H1 (cell line): ENCODE data around the gene CLDN15. TPM values are rescaled to one million over a fixed set of nuclear protein-coding genes. Genes with fewer than 3 reads are reported as not detected.
A peak's percentile ranks its signal among the peaks of the same experiment; 100 is the strongest.

ENCODE experiments used
- CTCF ChIA-PET: fragments of 300-600 bp; sonication (Branson Sonifier 250); formaldehyde crosslinking; loops from one replicate; lab custom pipeline; 2021; ENCODE audit not compliant: partially characterized antibody; lab: Charles Lee
- POLR2A ChIA-PET: fragments of 300-600 bp; sonication (Branson Sonifier 250); formaldehyde crosslinking; loops from one replicate; lab custom pipeline; 2021; ENCODE audit warnings: inconsistent platforms; ENCODE audit not compliant: partially characterized antibody; lab: Charles Lee
- DNase-seq, 2 experiments: peaks; one replicate each; pipeline versions ENCODE4 v3.0.0 to v3.0.0-alpha.2; 2010 to 2022; ENCODE audit warnings: low spot score in 2 of 2, low read depth in 1 of 2, mixed read lengths in 1 of 2
- FAIRE-seq: peaks from 2 replicates; lab custom pipeline; 2011; peaks lifted over from hg19 to GRCh38; lab: Jason Lieb, UNC
- H2AFZ ChIP-seq: 2 replicates; pipeline ENCODE4 v1.8.1; 2012; ENCODE audit warnings: low read length, inconsistent platforms
- H2AK5ac ChIP-seq: 2 replicates; pipeline ENCODE4 v1.6.1; 2013; ENCODE audit warnings: low read depth, low read length
- H2BK120ac ChIP-seq: replicated peaks from 2 replicates; pipeline ENCODE3; 2013; ENCODE audit warnings: low read depth, low read length, inconsistent platforms
- H2BK12ac ChIP-seq: 2 replicates; pipeline ENCODE4 v1.6.1; 2013; ENCODE audit warnings: low read depth, low read length
- H2BK15ac ChIP-seq: 2 replicates; pipeline ENCODE4 v1.6.1; 2013; ENCODE audit warnings: low read length
- H2BK20ac ChIP-seq: 2 replicates; pipeline ENCODE4 v1.6.1; 2013; ENCODE audit warnings: low read length
- H2BK5ac ChIP-seq: 2 replicates; pipeline ENCODE4 v1.6.1; 2013; ENCODE audit warnings: low read depth, low read length
- H3K14ac ChIP-seq: 2 replicates; pipeline ENCODE4 v1.6.1; 2013; ENCODE audit warnings: inconsistent platforms; ENCODE audit not compliant: insufficient read length
- H3K18ac ChIP-seq: 2 replicates; pipeline ENCODE4 v1.6.1; 2013; ENCODE audit warnings: low read length; ENCODE audit errors: extremely low read depth
- H3K23ac ChIP-seq: 2 replicates; pipeline ENCODE4 v1.6.1; 2013; ENCODE audit warnings: inconsistent platforms; ENCODE audit not compliant: insufficient read length
- H3K23me2 ChIP-seq: 2 replicates; pipeline ENCODE4 v1.6.1; 2013; ENCODE audit warnings: low read depth, low read length
- H3K27ac ChIP-seq: 2 replicates; pipeline ENCODE4 v1.6.1; 2011; ENCODE audit warnings: low read depth, low read length, inconsistent platforms
- H3K27me3 ChIP-seq, 4 experiments: replicated peaks in 1 of 4; 1 replicate in 1 of 4; 2 replicates in 3 of 4; pipeline versions ENCODE4 v1.6.1 to v1.8.1; 2011 to 2013; ENCODE audit warnings: low read length in 3 of 4, mild to moderate bottlenecking in 3 of 4, inconsistent platforms in 2 of 4, mixed read lengths in 2 of 4, moderate library complexity in 1 of 4; ENCODE audit not compliant: control insufficient read depth in 3 of 4, insufficient read depth in 3 of 4; ENCODE audit errors: extremely low read depth in 1 of 4
- H3K36me3 ChIP-seq, 4 experiments: 2 replicates each; pipeline versions ENCODE4 v1.6.1 to v1.8.1; 2011 to 2013; ENCODE audit warnings: mild to moderate bottlenecking in 4 of 4, low read length in 3 of 4, moderate library complexity in 2 of 4, control low read depth in 1 of 4, inconsistent platforms in 1 of 4; ENCODE audit not compliant: insufficient read depth in 4 of 4, control insufficient read depth in 2 of 4
- H3K4ac ChIP-seq: replicated peaks from 2 replicates; pipeline ENCODE3; 2013; ENCODE audit warnings: low read length, low read depth, mixed read lengths, inconsistent platforms; ENCODE audit not compliant: insufficient read length
- H3K4me1 ChIP-seq, 4 experiments: replicated peaks in 1 of 4; 1 replicate in 1 of 4; 2 replicates in 3 of 4; pipeline versions ENCODE4 v1.6.1 to v1.8.1; 2011 to 2013; ENCODE audit warnings: low read length in 3 of 4, inconsistent platforms in 2 of 4, mixed read lengths in 1 of 4; ENCODE audit not compliant: insufficient read depth in 4 of 4, control insufficient read depth in 3 of 4
- H3K4me2 ChIP-seq, 2 experiments: 2 replicates each; pipeline versions ENCODE4 v1.6.1 to v1.8.1; 2011 to 2013; ENCODE audit warnings: low read depth in 2 of 2, low read length in 2 of 2, control low read depth in 1 of 2, inconsistent platforms in 1 of 2, mild to moderate bottlenecking in 1 of 2; ENCODE audit not compliant: insufficient read depth in 1 of 2
- H3K4me3 ChIP-seq, 4 experiments: fragments of 200-600, 300-600 bp in 1 of 4; sonication (generic), shearing (Covaris generic), sonication (Bioruptor Twin) in 1 of 4; 2 replicates each; pipeline versions ENCODE4 v1.5.1 to v1.8.1; 2011 to 2016; ENCODE audit warnings: low read length in 4 of 4, low read depth in 3 of 4, control low read depth in 2 of 4, inconsistent platforms in 2 of 4, mild to moderate bottlenecking in 2 of 4, mixed read lengths in 1 of 4, moderate library complexity in 1 of 4; ENCODE audit not compliant: insufficient read depth in 2 of 4; ENCODE audit errors: extremely low read depth in 1 of 4
- H3K56ac ChIP-seq: replicated peaks from 2 replicates; pipeline ENCODE3; 2013; ENCODE audit warnings: low read depth, mild to moderate bottlenecking, mixed read lengths, low read length, inconsistent platforms; ENCODE audit not compliant: insufficient read length
- H3K79me1 ChIP-seq: 2 replicates; pipeline ENCODE4 v1.6.1; 2013; ENCODE audit warnings: low read depth, low read length, control low read depth
- H3K79me2 ChIP-seq, 2 experiments: 2 replicates each; pipeline versions ENCODE4 v1.6.1 to v1.8.1; 2012 to 2013; ENCODE audit warnings: low read length in 2 of 2, mild to moderate bottlenecking in 2 of 2, inconsistent platforms in 1 of 2; ENCODE audit not compliant: insufficient read depth in 2 of 2, control insufficient read depth in 1 of 2
- H3K9ac ChIP-seq, 4 experiments: replicated peaks in 1 of 4; 1 replicate in 1 of 4; 2 replicates in 3 of 4; pipeline versions ENCODE4 v1.6.1 to v1.8.1; 2011 to 2013; ENCODE audit warnings: low read depth in 3 of 4, low read length in 3 of 4, control low read depth in 2 of 4, mild to moderate bottlenecking in 2 of 4, moderate library complexity in 2 of 4, inconsistent platforms in 1 of 4; ENCODE audit errors: extremely low read depth in 1 of 4
- H3K9me3 ChIP-seq, 2 experiments: 2 replicates each; pipeline versions ENCODE4 v1.6.1 to v1.8.1; 2012 to 2013; ENCODE audit warnings: mild to moderate bottlenecking in 2 of 2, moderate library complexity in 2 of 2, control low read depth in 1 of 2, inconsistent platforms in 1 of 2, low read depth in 1 of 2, low read length in 1 of 2, mixed read lengths in 1 of 2; ENCODE audit not compliant: insufficient read depth in 2 of 2
- H4K20me1 ChIP-seq, 2 experiments: replicated peaks in 1 of 2; 2 replicates each; pipeline versions ENCODE3 to v1.8.1; 2011 to 2013; ENCODE audit warnings: inconsistent platforms in 2 of 2, low read length in 2 of 2, mild to moderate bottlenecking in 1 of 2; ENCODE audit not compliant: insufficient read depth in 2 of 2, control insufficient read depth in 1 of 2
- H4K5ac ChIP-seq: 2 replicates; pipeline ENCODE4 v1.6.1; 2013; ENCODE audit warnings: low read length, low read depth, mixed read lengths, inconsistent platforms; ENCODE audit not compliant: insufficient read length
- H4K8ac ChIP-seq: 2 replicates; pipeline ENCODE4 v1.8.0; 2013; ENCODE audit warnings: mild to moderate bottlenecking, moderate library complexity, low read length, inconsistent platforms; ENCODE audit not compliant: insufficient read depth; ENCODE audit errors: extremely low read depth
- H4K91ac ChIP-seq: replicated peaks from 2 replicates; pipeline ENCODE3; 2013; ENCODE audit warnings: low read length, mixed read lengths, inconsistent platforms; ENCODE audit not compliant: insufficient read length
- CBX5 ChIP-seq: fragments of 300-800, 300-1000 bp; sonication (generic); IDR thresholded peaks from 2 replicates; pipeline ENCODE4 v1.7.1; 2016; ENCODE audit warnings: antibody characterized with exemption, low read length, low read depth
- CEBPB ChIP-seq: IDR thresholded peaks from 2 replicates; pipeline ENCODE4 v1.6.1; 2012; ENCODE audit warnings: low read depth, low read length
- EZH2 ChIP-seq: fragments of 200-600 bp; sonication (generic); IDR thresholded peaks from 2 replicates; pipeline ENCODE4 v1.7.1; 2012; ENCODE audit warnings: low read depth, mild to moderate bottlenecking, moderate library complexity, low read length, inconsistent platforms; ENCODE audit not compliant: severe bottlenecking
- FOSL1 ChIP-seq: IDR thresholded peaks from 2 replicates; pipeline ENCODE4 v1.6.1; 2011; ENCODE audit warnings: mild to moderate bottlenecking, low read depth, low read length, moderate library complexity; ENCODE audit not compliant: insufficient read depth
- JUND ChIP-seq: IDR thresholded peaks from 2 replicates; pipeline ENCODE4 v1.6.1; 2011; ENCODE audit warnings: mild to moderate bottlenecking, improper control_type of control experiment, low read length
- MAX ChIP-seq: IDR thresholded peaks from 2 replicates; pipeline ENCODE4 v1.6.1; 2012; ENCODE audit warnings: inconsistent platforms
- SIX5 ChIP-seq: IDR thresholded peaks from 2 replicates; pipeline ENCODE4 v1.6.1; 2011; ENCODE audit warnings: mild to moderate bottlenecking, low read depth, low read length
- TAF1 ChIP-seq: IDR thresholded peaks from 2 replicates; pipeline ENCODE4 v1.6.1; 2011; ENCODE audit warnings: mild to moderate bottlenecking, low read depth, low read length
- TAF7 ChIP-seq: optimal IDR thresholded peaks from 2 replicates; pipeline ENCODE3; 2011; ENCODE audit warnings: low read depth, mild to moderate bottlenecking, inconsistent platforms, low read length, moderate library complexity, borderline replicate concordance
- TCF12 ChIP-seq: IDR thresholded peaks from 2 replicates; pipeline ENCODE4 v1.6.1; 2011; ENCODE audit warnings: low read depth, mild to moderate bottlenecking, low read length
- WGBS, 2 experiments: shearing (Covaris generic) in 1 of 2; methylation state at CpG; one replicate each; pipeline versions ENCODE4 v1.1.6 to v1.1.7; 2013 to 2015; ENCODE audit warnings: low lambda C conversion rate in 2 of 2, mixed read lengths in 2 of 2, inconsistent platforms in 1 of 2, low coverage in 1 of 2, missing lambda C conversion rate in 1 of 2; ENCODE audit not compliant: insufficient replicate concordance in 2 of 2, insufficient coverage in 1 of 2, insufficient read length in 1 of 2; ENCODE audit errors: extremely low coverage in 1 of 2, missing lambda C conversion rate in 1 of 2; 5-methylcytosine and 5-hydroxymethylcytosine counted together
- polyA plus RNA-seq, 7 experiments: library from polyadenylated mRNA; depleted of rRNA in 3 of 7; stranded (reverse) in 5 of 7; unstranded in 2 of 7; fragments of >200 nt in 5 of 7; fragments of 200-250 nt in 2 of 7; gene quantifications; 1 replicate in 5 of 7; 2 replicates in 1 of 7; 4 replicates in 1 of 7; pipeline versions ENCODE4 v1.2.1 to v1.2.3, GENCODE V29; 2011 to 2013; ENCODE audit warnings: missing spikeins in 2 of 7, mixed read lengths in 2 of 7
- total RNA-seq: library from RNA; stranded (reverse); fragmentation: NEBNext Ultra II Directional; extraction: Animal tissue kit (Norgen Biotek cat#: 25700); gene quantifications from 2 replicates; pipeline ENCODE4 v1.2.1, GENCODE V29; 2021

Gene CLDN15
- total and polyA plus RNA-seq, 2 of the 8 experiments (the other 6 are each of a cell fraction or from before 2014, with no cell fraction given), result 5.5 to 7.6 TPM

GRCh38 chr7:101201695-101202602, 35.7 kb downstream of the CLDN15 start:
- Histone ChIP-seq H2BK20ac (peak overlapping the region; percentile 80; the same call in 1 of the 2 replicates), H3K23me2 (peaks cover 8% of the 10 kb centered on the region; the same call in 1 of the 2 replicates), H4K20me1 (peaks cover 0 to 2% of the 10 kb centered on the region in 2 experiments), H3K9me3 (no peaks in the 10 kb centered on the region), H3K36me3 (no peaks in the 10 kb centered on the region), H3K4ac (no peak overlapping the region), H3K14ac (no peak overlapping the region), H3K56ac (peak overlapping the region; percentile 16), H2BK5ac (peak overlapping the region; percentile 52; the same call in 1 of the 2 replicates), H3K23ac (no peak overlapping the region), H3K27me3 (peaks cover 0 to 16% (median 9%) of the 10 kb centered on the region in 4 experiments; a peak in 5 of 7 replicates), H3K4me3 (peak overlapping the region; percentile 37 to 60 (median 47)), H4K8ac (peak overlapping the region; percentile 75), H2AK5ac (no peak overlapping the region), H4K5ac (no peak overlapping the region), H2AFZ (peak overlapping the region; percentile 86; the same call in 1 of the 2 replicates), H3K79me2 (no peaks in the 10 kb centered on the region), H2BK120ac (peak overlapping the region; percentile 90), H2BK15ac (peak overlapping the region; percentile 61; the same call in 1 of the 2 replicates), H4K91ac (peak overlapping the region; percentile 99), H3K9ac (peak overlapping the region in 2 of 4 experiments; percentile 25 to 38; a peak in 3 of 7 replicates), H2BK12ac (peak overlapping the region; percentile 96; the same call in 1 of the 2 replicates), H3K4me2 (peak overlapping the region; percentile 59 to 67), H3K4me1 (peaks cover 5 to 21% (median 14%) of the 10 kb centered on the region in 4 experiments), H3K18ac (peak overlapping the region; percentile 97), H3K27ac (no peak overlapping the region), H3K79me1 (no peaks in the 10 kb centered on the region)
- no peak for FAIRE-seq
- POLR2A ChIA-PET, result interaction anchor here (0.5 to 4.5 kb wide), 12 partner anchors 9 to 97 kb away, joined by 3 to 17 read pairs (median 4); partner anchors contain the start of genes PLOD3 and ZNHIT1
- CTCF ChIA-PET, result interaction anchor here (0.6 to 3.0 kb wide), 12 partner anchors 10 to 115 kb away, joined by 3 to 22 read pairs (median 4); partner anchors contain the start of genes PLOD3 and ZNHIT1
- peak in 1 of 2 experiments; percentile 78 for DNase-seq
- WGBS, 2 experiments, result 13% methylated on average over 51 of the region's 75 CpGs; no CpG with 5 or more reads in 1 of the 2 experiments
- TF ChIP-seq TAF1 (no peak), EZH2 (peak; percentile 45), SIX5 (no peak), FOSL1 (no peak), CBX5 (no peak), MAX (peak; percentile 60), TAF7 (peak; percentile 61), TCF12 (no peak), CEBPB (no peak), JUND (no peak)
